MCF 10A (cell line): ENCODE data around the gene WNT10A. TPM values are rescaled to one million over a fixed set of nuclear protein-coding genes. Genes with fewer than 3 reads are reported as not detected.

ENCODE experiments used
- BruUV-seq: library from RNA; stranded (reverse); fragments of 400-500 nt; replicated peaks from 2 replicates; lab custom pipeline; 2021; lab: Mats Ljungman, UMichigan
- CTCF ChIA-PET: fragments of 300-600 bp; sonication (Branson Sonifier 250); formaldehyde crosslinking; extraction: SDS; loops from one replicate; lab custom pipeline; 2021; ENCODE audit warnings: antibody characterized with exemption, inconsistent platforms; lab: Yijun Ruan, JAX
- POLR2A ChIA-PET: fragments of 300-600, 350-650 bp; sonication (Branson Sonifier 250); formaldehyde crosslinking; extraction: SDS; loops from one replicate; lab custom pipeline; 2020; ENCODE audit warnings: antibody characterized with exemption, inconsistent platforms; lab: Yijun Ruan, JAX
- DNase-seq: peaks from one replicate; pipeline ENCODE4 v3.0.0-alpha.2; 2018; ENCODE audit not compliant: unreplicated experiment
- H3K27ac Mint-ChIP-seq: one replicate; pipeline ENCODE4 v1.8.0; 2022; ENCODE audit warnings: mild to moderate bottlenecking, low read depth, mixed read lengths; ENCODE audit not compliant: unreplicated experiment
- H3K27me3 Mint-ChIP-seq: one replicate; pipeline ENCODE4 v1.8.0; 2022; ENCODE audit warnings: mixed read lengths; ENCODE audit not compliant: insufficient read depth, unreplicated experiment
- H3K36me3 Mint-ChIP-seq: one replicate; pipeline ENCODE4 v1.8.0; 2022; ENCODE audit warnings: mild to moderate bottlenecking, moderate library complexity, mixed read lengths; ENCODE audit not compliant: insufficient read depth, unreplicated experiment
- H3K4me1 Mint-ChIP-seq: one replicate; pipeline ENCODE4 v1.8.0; 2022; ENCODE audit warnings: mixed read lengths; ENCODE audit not compliant: insufficient read depth, unreplicated experiment
- H3K4me3 Mint-ChIP-seq: one replicate; pipeline ENCODE4 v1.8.0; 2022; ENCODE audit warnings: mild to moderate bottlenecking, moderate library complexity, mixed read lengths; ENCODE audit not compliant: unreplicated experiment
- H3K9me3 Mint-ChIP-seq: one replicate; pipeline ENCODE4 v1.8.0; 2022; ENCODE audit warnings: mixed read lengths; ENCODE audit not compliant: unreplicated experiment
- CTCF ChIP-seq: fragments of 200-600 bp; IDR thresholded peaks from one replicate; pipeline ENCODE4 v1.8.0; 2022; ENCODE audit warnings: antibody characterized with exemption, mild to moderate bottlenecking; ENCODE audit not compliant: unreplicated experiment
- intact Hi-C: fragments of 100-400 bp; cut with micrococcal nuclease; formaldehyde crosslinking; loops from 2 replicates; pipeline ENCODE4 v1.14.1; 2022
- total RNA-seq: library from RNA; stranded (reverse); gene quantifications from 2 replicates; pipeline ENCODE4 v1.2.3, GENCODE V29; 2022

WNT10A gene
- total RNA-seq, 1 experiment from 2014 or later, result not detected

GRCh38 chr2:218883491-218884490 is 3.1 kb downstream of the WNT10A start:
- H3K27ac Mint-ChIP-seq, result no peak overlapping the region
- POLR2A ChIA-PET, result interaction anchor here (0.7 to 14.5 kb wide), 3 partner anchors 12 to 115 kb away, joined by 3 to 237 read pairs (median 3); no protein-coding TSS in a partner anchor
- no peaks in the 10 kb centered on the region for H3K36me3 Mint-ChIP-seq
- DNase-seq, result peak; percentile 57
- peaks cover 18% of the 10 kb centered on the region for H3K4me1 Mint-ChIP-seq
- intact Hi-C loops, result no loop called here
- no peaks in the 10 kb centered on the region for H3K9me3 Mint-ChIP-seq
- no TSS peak for BruUV-seq
- peak overlapping the region; percentile 52 for H3K4me3 Mint-ChIP-seq
- CTCF ChIA-PET, result interaction anchor here (0.6 to 23.6 kb wide), 5 partner anchors 2 to 235 kb away, joined by 3 to 839 read pairs (median 3); partner anchors contain the start of gene WNT10A
- no peaks in the 10 kb centered on the region for H3K27me3 Mint-ChIP-seq
- no peak for TF ChIP-seq CTCF

DNA sequence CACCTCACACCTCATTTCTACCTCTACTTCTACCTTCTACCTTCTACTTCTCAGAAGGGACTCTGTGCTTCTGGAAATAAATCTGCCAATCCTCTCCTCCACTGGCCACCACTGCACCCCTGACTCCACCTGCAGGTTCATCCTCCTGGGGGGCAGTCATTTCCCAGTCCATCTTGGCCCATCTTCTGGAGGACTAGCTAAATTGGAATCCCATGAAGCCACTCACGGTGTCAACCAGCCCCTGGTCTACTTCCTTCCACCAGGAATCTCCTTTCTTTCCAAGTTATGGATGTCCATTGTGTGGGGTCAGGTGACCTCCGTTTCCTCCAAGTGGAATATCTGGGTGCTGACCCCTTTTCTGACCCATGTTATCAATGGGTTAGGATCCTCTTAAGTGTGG is 3.9 kb downstream of the WNT10A start:
- peaks cover 18% of the 10 kb centered on the region for H3K4me1 Mint-ChIP-seq
- peak overlapping the region; percentile 52 for H3K4me3 Mint-ChIP-seq
- H3K27me3 Mint-ChIP-seq, result no peaks in the 10 kb centered on the region
- no TSS peak for BruUV-seq
- no peaks in the 10 kb centered on the region for H3K9me3 Mint-ChIP-seq
- POLR2A ChIA-PET, result interaction anchor here (0.7 to 14.5 kb wide), 2 partner anchors 11 to 114 kb away, joined by 3 to 237 read pairs; no protein-coding TSS in a partner anchor
- CTCF ChIA-PET, result interaction anchor here (0.6 to 23.6 kb wide), 7 partner anchors 3 to 1168 kb away, joined by 3 to 839 read pairs (median 3); partner anchors contain the start of gene WNT10A
- DNase-seq, result no peak
- intact Hi-C loops, result no loop called here
- no peak for TF ChIP-seq CTCF
- no peak overlapping the region for H3K27ac Mint-ChIP-seq
- H3K36me3 Mint-ChIP-seq, result no peaks in the 10 kb centered on the region

- POLR2A ChIA-PET, result interaction anchor here (0.7 to 14.5 kb wide), 2 partner anchors 9 to 94 kb away, joined by 3 to 237 read pairs; no protein-coding TSS in a partner anchor
- Mint-ChIP-seq H3K27ac (no peak overlapping the region), H3K36me3 (no peaks in the 10 kb centered on the region), H3K9me3 (no peaks in the 10 kb centered on the region), H3K4me3 (no peak overlapping the region), H3K27me3 (no peaks in the 10 kb centered on the region), H3K4me1 (peaks cover 18% of the 10 kb centered on the region)
- CTCF ChIA-PET, result interaction anchor here (0.5 to 23.6 kb wide), 5 partner anchors 5 to 413 kb away, joined by 3 to 839 read pairs (median 5); partner anchors contain the start of gene WNT10A
- intact Hi-C loops, result no loop called here
- no TSS peak for BruUV-seq
- no peak for DNase-seq
- TF ChIP-seq CTCF, result no peak
These were observed 5.6 kb downstream of the WNT10A start for GRCh38 chr2:218885981-218886947.
